GM19023 (cell line): Measurements from ENCODE around the gene MRPL23.

Experiments
- ATAC-seq: cut with Tn5 transposase; IDR thresholded peaks from one replicate; pipeline ENCODE4 v1.9.1; 2021; ENCODE audit warnings: mild to moderate bottlenecking, moderate library complexity; ENCODE audit not compliant: unreplicated experiment

MRPL23 gene

GRCh38 chr11:1988667-1989317 lies 41.7 kb downstream of the MRPL23 start:
- no peak for ATAC-seq

DNA sequence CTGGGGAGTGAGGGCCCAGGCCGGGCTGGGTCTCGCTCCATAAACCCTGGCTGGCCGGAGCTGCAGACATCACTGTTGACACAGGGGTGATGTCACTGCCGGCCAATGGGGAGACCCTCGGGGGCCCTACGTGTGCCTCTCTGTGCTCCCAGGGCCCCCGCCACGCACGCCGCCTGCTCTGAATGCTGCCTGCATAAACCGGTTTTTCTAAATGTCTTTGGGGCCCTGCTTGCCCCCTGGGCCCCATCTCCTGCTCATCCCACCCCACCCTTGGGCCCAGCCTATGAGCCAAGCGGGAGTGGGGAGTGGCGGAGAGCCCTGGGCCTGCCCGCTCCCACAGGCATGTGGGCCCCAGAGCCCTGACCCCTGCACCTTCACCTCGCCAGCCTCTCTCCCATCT lies 42.8 kb downstream of the MRPL23 start:
- ATAC-seq = no peak

GRCh38 chr11:1990872-1991578 lies 43.9 kb downstream of the MRPL23 start:
- ATAC-seq = no peak

GRCh38 chr11:1992111-1992510 lies 45.0 kb downstream of the MRPL23 start:
- no peak for ATAC-seq

GRCh38 chr11:1994121-1994520 lies 47.0 kb downstream of the MRPL23 start:
- no peak for ATAC-seq

- no peak for ATAC-seq
Observed at GRCh38 chr11:1997755-1998154, 50.6 kb downstream of the MRPL23 start, which contains the start of gene H19. TSS of gene H19 (minus strand) at chr11:1997842.

DNA sequence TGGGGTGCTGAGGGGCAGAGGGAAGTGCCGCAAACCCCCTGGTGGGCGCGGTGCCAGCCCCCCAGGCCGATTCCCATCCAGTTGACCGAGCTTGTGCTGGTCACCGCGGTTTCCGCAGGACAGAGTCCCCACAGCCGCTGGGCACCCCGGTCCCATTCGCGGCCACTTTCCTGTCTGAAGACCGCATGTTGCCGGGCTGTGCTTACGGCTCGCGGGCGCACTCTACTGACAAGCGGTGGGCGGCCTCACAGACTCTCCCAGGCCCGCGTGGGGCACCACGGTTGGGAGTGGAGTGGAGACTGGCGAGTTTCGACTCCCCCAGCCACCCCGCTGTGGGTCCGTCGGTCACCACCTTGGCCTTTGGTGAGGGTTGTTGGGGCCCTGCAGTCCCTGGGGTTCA lies 51.2 kb downstream of the MRPL23 start:
- ATAC-seq = no peak

- no peak for ATAC-seq
Observed at GRCh38 chr11:1998861-1999260, 51.7 kb downstream of the MRPL23 start.

DNA sequence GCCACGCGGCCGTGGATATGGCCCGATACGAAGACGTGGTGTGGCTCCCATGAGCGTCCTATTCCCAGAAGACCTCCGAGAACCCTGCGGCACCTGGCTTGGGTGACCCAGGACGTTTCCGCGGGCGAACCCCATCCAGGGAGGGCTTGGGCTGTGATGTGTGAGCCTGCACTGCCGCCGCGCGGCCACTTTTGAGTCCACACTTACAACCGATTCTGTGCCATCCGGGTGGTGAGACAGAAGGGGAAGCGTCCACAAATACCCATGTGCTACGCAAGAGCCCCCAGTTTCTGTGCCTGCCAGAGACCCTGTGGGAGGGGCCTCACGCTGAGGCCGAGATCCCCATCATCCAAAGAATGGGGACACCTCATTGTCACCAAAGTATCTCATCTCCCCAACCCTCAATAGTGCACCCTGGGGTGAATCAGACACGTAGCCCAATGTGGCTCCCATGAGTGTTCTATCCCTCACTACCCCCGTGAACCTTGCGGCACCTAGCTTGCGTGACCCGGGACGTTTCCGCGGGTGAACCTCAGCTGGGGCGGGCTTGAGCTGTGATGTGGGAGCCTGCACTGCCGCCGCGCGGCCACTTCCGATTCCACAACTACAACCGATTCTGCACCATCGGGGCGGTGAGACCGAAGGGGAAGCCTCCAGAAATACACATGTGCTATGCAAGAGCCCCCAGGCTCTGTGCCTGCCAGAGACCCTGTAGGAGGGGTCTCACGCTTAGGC lies 55.1 kb downstream of the MRPL23 start:
- no peak for ATAC-seq

GRCh38 chr11:2002807-2003206 lies 55.7 kb downstream of the MRPL23 start:
- ATAC-seq = no peak

- ATAC-seq = no peak
Observed at GRCh38 chr11:2004466-2004865, 57.3 kb downstream of the MRPL23 start.
